Natural killer cell (primary cell): ENCODE measurements around the gene TLR8. TPM values are rescaled to one million over a fixed set of nuclear protein-coding genes. Genes with fewer than 3 reads are reported as not detected.

ENCODE experiments used
- ATAC-seq, 3 donors: fragments of 150-1000 bp in 2 of 3; fragments of 200-7000 bp in 1 of 3; cut with Tn5 transposase; 1 replicate in 1 of 3; 2 replicates in 2 of 3; pipeline ENCODE4 v1.10.0; 2021; ENCODE audit warnings: mild to moderate bottlenecking in 2 of 3, moderate library complexity in 2 of 3
- DNase-seq, 2 donors: peaks; one replicate each; pipeline versions ENCODE4 v3.0.0 to v3.0.0-alpha.2; 2013 to 2021; ENCODE audit warnings: mixed read lengths in 1 of 2
- H3K27ac ChIP-seq: one replicate; pipeline ENCODE4 v1.5.1; 2013; ENCODE audit warnings: mild to moderate bottlenecking, low read length
- H3K27me3 ChIP-seq: one replicate; pipeline ENCODE4 v1.6.1; 2013; ENCODE audit warnings: low read length; ENCODE audit not compliant: control insufficient read depth, insufficient read depth
- H3K36me3 ChIP-seq: one replicate; pipeline ENCODE4 v1.6.1; 2013; ENCODE audit warnings: low read length; ENCODE audit not compliant: control insufficient read depth, insufficient read depth
- H3K4me1 ChIP-seq: one replicate; pipeline ENCODE4 v1.6.1; 2013; ENCODE audit warnings: low read length; ENCODE audit not compliant: control insufficient read depth, insufficient read depth
- H3K4me3 ChIP-seq: one replicate; pipeline ENCODE4 v1.5.1; 2013; ENCODE audit warnings: low read length
- H3K9me3 ChIP-seq: one replicate; pipeline ENCODE4 v1.6.1; 2013; ENCODE audit warnings: low read length; ENCODE audit not compliant: control insufficient read depth, insufficient read depth
- H3K27ac Mint-ChIP-seq, 2 donors: one replicate each; pipeline ENCODE4 v1.8.0; 2022; ENCODE audit warnings: mild to moderate bottlenecking in 2 of 2, mixed read lengths in 2 of 2, moderate library complexity in 1 of 2
- H3K27me3 Mint-ChIP-seq, 2 donors: one replicate each; pipeline ENCODE4 v1.8.0; 2022; ENCODE audit warnings: low read depth in 2 of 2, mixed read lengths in 2 of 2
- H3K36me3 Mint-ChIP-seq: one replicate; pipeline ENCODE4 v1.8.0; 2022; ENCODE audit warnings: mixed read lengths
- H3K4me1 Mint-ChIP-seq, 2 donors: one replicate each; pipeline ENCODE4 v1.8.0; 2022; ENCODE audit warnings: mixed read lengths in 2 of 2
- H3K4me3 Mint-ChIP-seq: one replicate; pipeline ENCODE4 v1.8.0; 2022; ENCODE audit warnings: mild to moderate bottlenecking, moderate library complexity, mixed read lengths
- H3K9me3 Mint-ChIP-seq, 2 donors: one replicate each; pipeline ENCODE4 v1.8.0; 2022; ENCODE audit warnings: mixed read lengths in 2 of 2
- CTCF ChIP-seq: fragments of 200-600 bp; IDR thresholded peaks from one replicate; pipeline ENCODE4 v1.8.0; 2022; ENCODE audit warnings: antibody characterized with exemption
- WGBS: methylation state at CpG from one replicate; pipeline ENCODE4 v1.1.7; 2013; ENCODE audit warnings: missing lambda C conversion rate; ENCODE audit not compliant: insufficient coverage; 5-methylcytosine and 5-hydroxymethylcytosine counted together
- intact Hi-C: fragments of 100-400 bp; cut with micrococcal nuclease; formaldehyde crosslinking; loops from one replicate; pipeline ENCODE4 v1.14.2; 2022
- total RNA-seq, 4 donors: library from RNA; stranded (reverse); fragments of 120-200 nt in 1 of 4; gene quantifications; one replicate each; pipeline versions ENCODE4 v1.2.3 to v1.2.4, GENCODE V29; 2013 to 2022

Gene TLR8
- total RNA-seq, 3 donors from 2014 or later (not counting 1 experiment from before 2014, with no cell fraction given), result 0.95 to 1.9 (median 0.95) TPM

GRCh38 chrX:12903646-12904045 is 2.8 kb upstream of the TLR8 start:
- intact Hi-C loops, result loop anchor here (10.0 kb wide), 1 partner anchor 199 kb away; no protein-coding TSS in a partner anchor
- H3K4me1 Mint-ChIP-seq, result peaks cover 5% of the 10 kb centered on the region in 2 donors

GRCh38 chrX:12910423-12911121 is 4.2 kb downstream of the TLR8 start:
- Mint-ChIP-seq H3K4me1 (no peaks in the 10 kb centered on the region), H3K4me3 (no peak overlapping the region), H3K9me3 (no peaks in the 10 kb centered on the region), H3K27me3 (peaks cover 0 to 7% of the 10 kb centered on the region in 2 donors), H3K36me3 (no peaks in the 10 kb centered on the region), H3K27ac (no peak overlapping the region)
- no peaks in the 10 kb centered on the region for H3K36me3 ChIP-seq
- no peak for DNase-seq
- H3K4me1 ChIP-seq, result no peaks in the 10 kb centered on the region
- no peak for TF ChIP-seq CTCF
- H3K4me3 ChIP-seq, result no peak overlapping the region
- ATAC-seq, result no peak
- WGBS, result 42% methylated on average over 9 of the region's 10 CpGs
- H3K9me3 ChIP-seq, result no peaks in the 10 kb centered on the region
- intact Hi-C loops, result no loop called here
- H3K27ac ChIP-seq, result no peak overlapping the region
- H3K27me3 ChIP-seq, result no peaks in the 10 kb centered on the region

More at GRCh38 chrX:12903646-12904045, 2.8 kb upstream of the TLR8 start:
- H3K27ac ChIP-seq, result no peak overlapping the region
- DNase-seq (no peak), ATAC-seq (no peak)
- peaks cover 5% of the 10 kb centered on the region for H3K4me1 ChIP-seq
- Mint-ChIP-seq H3K4me3 (no peak overlapping the region), H3K27ac (no peak overlapping the region), H3K36me3 (no peaks in the 10 kb centered on the region), H3K27me3 (peaks cover 2 to 33% of the 10 kb centered on the region in 2 donors), H3K9me3 (no peaks in the 10 kb centered on the region)
- no peaks in the 10 kb centered on the region for H3K27me3 ChIP-seq
- H3K36me3 ChIP-seq, result no peaks in the 10 kb centered on the region
- no peak for TF ChIP-seq CTCF
- 80% methylated on average over 7 of the region's 8 CpGs for WGBS
- H3K4me3 ChIP-seq, result no peak overlapping the region
- no peaks in the 10 kb centered on the region for H3K9me3 ChIP-seq

GRCh38 chrX:12911122-12911470 is 4.7 kb downstream of the TLR8 start:
- Histone ChIP-seq H3K4me3 (no peak overlapping the region), H3K4me1 (no peaks in the 10 kb centered on the region), H3K27ac (no peak overlapping the region), H3K27me3 (no peaks in the 10 kb centered on the region), H3K9me3 (no peaks in the 10 kb centered on the region), H3K36me3 (no peaks in the 10 kb centered on the region)
- intact Hi-C loops, result no loop called here
- ATAC-seq (no peak), DNase-seq (no peak)
- Mint-ChIP-seq H3K36me3 (no peaks in the 10 kb centered on the region), H3K27me3 (peaks cover 0 to 7% of the 10 kb centered on the region in 2 donors), H3K9me3 (no peaks in the 10 kb centered on the region), H3K27ac (no peak overlapping the region), H3K4me1 (no peaks in the 10 kb centered on the region), H3K4me3 (no peak overlapping the region)
- no peak for TF ChIP-seq CTCF
- no CpG with 5 or more reads among the region's 2 CpGs for WGBS
